Stimulated activated naive B cell treated with anti-CD40 and anti-IgM and Interleukin-4, amounts not matched to agents 10 μg/mL and 1 μg/mL and 100 μg/mL, for 72 hours (primary cell): ENCODE results near the gene XPR1.

ENCODE experiments used
- ATAC-seq, 2 donors: fragments of 150-1000 bp; cut with Tn5 transposase; replicated peaks; 2 replicates each; pipeline ENCODE4 v1.10.0; 2021; ENCODE audit warnings: moderate library complexity in 1 of 2
- DNase-seq: peaks from one replicate; pipeline ENCODE4 v3.0.0; 2021
- H3K27ac Mint-ChIP-seq: one replicate; pipeline ENCODE4 v1.8.0; 2022; ENCODE audit warnings: mild to moderate bottlenecking, mixed read lengths
- H3K27me3 Mint-ChIP-seq, 2 donors: one replicate each; pipeline ENCODE4 v1.8.0; 2022; ENCODE audit warnings: mixed read lengths in 2 of 2
- H3K36me3 Mint-ChIP-seq, 2 donors: one replicate each; pipeline ENCODE4 v1.8.0; 2022; ENCODE audit warnings: mixed read lengths in 2 of 2, mild to moderate bottlenecking in 1 of 2
- H3K4me1 Mint-ChIP-seq, 2 donors: one replicate each; pipeline ENCODE4 v1.8.0; 2022; ENCODE audit warnings: mixed read lengths in 2 of 2, mild to moderate bottlenecking in 1 of 2
- H3K4me3 Mint-ChIP-seq, 2 donors: one replicate each; pipeline ENCODE4 v1.8.0; 2022; ENCODE audit warnings: mild to moderate bottlenecking in 2 of 2, mixed read lengths in 2 of 2, moderate library complexity in 1 of 2
- H3K9me3 Mint-ChIP-seq, 2 donors: one replicate each; pipeline ENCODE4 v1.8.0; 2022; ENCODE audit warnings: mixed read lengths in 2 of 2, mild to moderate bottlenecking in 1 of 2

The XPR1 gene

DNA sequence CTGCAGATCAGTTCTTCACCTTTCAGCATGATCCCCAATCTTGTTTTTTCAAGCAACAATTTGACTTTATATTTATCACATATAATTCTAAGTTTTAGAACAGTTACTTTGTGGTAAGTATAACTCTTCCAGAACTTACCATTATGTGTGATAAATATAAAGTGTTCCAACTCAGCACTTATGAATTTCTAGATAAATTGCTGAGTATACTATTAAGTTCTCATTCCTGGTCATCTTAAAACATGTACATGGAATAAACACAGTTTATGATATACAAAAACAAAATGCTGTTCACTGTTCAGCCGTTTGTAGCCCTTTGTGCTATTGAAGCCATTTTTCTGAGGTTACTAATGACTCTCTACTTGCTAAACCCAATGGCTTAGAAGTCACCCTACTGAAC, 5.1 kb upstream of the XPR1 start:
- Mint-ChIP-seq H3K27ac (no peak overlapping the region), H3K36me3 (no peaks in the 10 kb centered on the region), H3K9me3 (no peaks in the 10 kb centered on the region), H3K4me3 (no peak overlapping the region), H3K4me1 (peaks cover 4 to 10% of the 10 kb centered on the region in 2 donors), H3K27me3 (peaks cover 15 to 25% of the 10 kb centered on the region in 2 donors)
- ATAC-seq (no peak), DNase-seq (no peak)

DNA sequence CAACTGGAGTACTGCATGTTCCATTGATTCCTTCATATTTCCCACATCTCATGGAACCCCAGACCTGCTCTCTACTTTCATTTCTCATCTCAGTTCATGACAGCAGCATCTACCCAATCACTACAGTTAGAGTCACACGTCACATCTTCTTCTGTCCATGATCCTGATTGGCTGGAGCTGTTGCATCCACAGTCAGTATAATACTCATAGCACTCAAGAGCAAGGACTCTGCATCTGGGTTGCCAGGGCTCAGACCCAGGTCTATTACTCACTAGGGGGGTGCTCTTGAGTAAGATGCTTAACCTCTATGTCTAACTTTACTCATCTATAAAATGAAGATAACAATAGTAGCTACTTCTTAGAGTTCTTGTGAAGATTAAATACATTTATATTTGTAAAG, 4.4 kb upstream of the XPR1 start:
- no peaks in the 10 kb centered on the region for H3K9me3 Mint-ChIP-seq

DNA sequence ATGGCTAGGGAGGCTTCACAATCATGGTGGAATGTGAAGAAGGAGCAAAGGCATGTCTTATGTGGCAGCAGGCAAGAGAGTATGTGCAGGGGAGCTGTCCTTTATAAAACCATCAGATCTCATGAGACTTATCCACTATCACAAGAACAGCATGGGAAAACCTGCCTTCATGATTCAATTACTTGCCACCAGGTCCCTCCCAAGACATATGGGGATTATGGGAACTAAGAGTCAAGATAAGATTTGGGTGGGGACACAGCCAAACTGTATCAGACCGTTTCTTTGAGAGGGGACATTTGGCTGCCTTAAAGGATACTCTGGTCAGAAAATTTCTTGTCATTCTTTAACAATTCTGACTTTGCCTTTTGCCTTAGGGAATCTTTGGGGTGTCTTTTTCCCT, 3.2 kb upstream of the XPR1 start:
- no peak overlapping the region for H3K27ac Mint-ChIP-seq
- ATAC-seq (no peak), DNase-seq (no peak)
- no peaks in the 10 kb centered on the region for H3K36me3 Mint-ChIP-seq
- no peaks in the 10 kb centered on the region for H3K9me3 Mint-ChIP-seq
- H3K4me1 Mint-ChIP-seq: peaks cover 4 to 10% of the 10 kb centered on the region in 2 donors
- H3K4me3 Mint-ChIP-seq: no peak overlapping the region
- peaks cover 15 to 25% of the 10 kb centered on the region in 2 donors for H3K27me3 Mint-ChIP-seq

More for the DNA sequence above, 4.4 kb upstream of the XPR1 start:
- Mint-ChIP-seq H3K4me1 (peaks cover 4 to 10% of the 10 kb centered on the region in 2 donors), H3K36me3 (no peaks in the 10 kb centered on the region), H3K27ac (no peak overlapping the region), H3K4me3 (no peak overlapping the region), H3K27me3 (peaks cover 15 to 25% of the 10 kb centered on the region in 2 donors)
- ATAC-seq (no peak), DNase-seq (no peak)

DNA sequence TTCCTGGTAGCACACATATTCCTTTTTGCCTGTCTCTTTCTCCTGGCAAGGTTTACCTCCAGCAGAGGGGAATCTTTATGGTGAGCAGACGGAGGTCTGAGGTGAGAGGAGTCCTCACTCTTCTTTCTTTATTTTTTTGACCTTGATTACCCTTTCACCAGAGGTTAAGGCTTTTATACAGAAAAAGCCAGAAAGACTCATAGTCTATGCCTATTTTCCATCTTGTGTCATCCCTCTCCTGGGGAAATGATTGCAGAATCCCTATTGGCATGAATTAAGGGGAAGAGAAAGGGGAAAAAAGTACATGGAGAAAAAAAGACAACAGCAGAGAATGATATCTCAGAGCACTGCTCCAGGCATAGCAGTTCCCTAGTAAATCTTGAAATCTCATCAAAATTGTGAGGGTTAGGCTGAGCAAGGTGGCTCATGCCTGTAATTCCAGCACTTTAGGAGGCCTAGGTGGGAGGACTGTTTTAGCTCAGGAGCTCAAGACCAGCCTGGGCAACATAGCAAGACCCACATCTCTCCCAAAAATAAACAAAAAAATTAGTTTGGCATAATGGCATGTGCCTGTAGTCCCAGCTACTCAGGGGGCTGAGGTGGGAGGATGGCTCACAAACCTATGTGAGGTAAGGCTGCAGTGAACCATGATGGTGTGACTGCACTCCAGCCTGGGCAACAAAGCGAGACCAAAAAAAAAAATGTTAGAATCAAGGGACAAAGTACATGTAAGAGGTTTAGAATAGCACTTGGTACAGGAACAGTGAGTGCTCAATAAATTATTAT, 1.2 kb upstream of the XPR1 start:
- no peak overlapping the region for H3K4me3 Mint-ChIP-seq

DNA sequence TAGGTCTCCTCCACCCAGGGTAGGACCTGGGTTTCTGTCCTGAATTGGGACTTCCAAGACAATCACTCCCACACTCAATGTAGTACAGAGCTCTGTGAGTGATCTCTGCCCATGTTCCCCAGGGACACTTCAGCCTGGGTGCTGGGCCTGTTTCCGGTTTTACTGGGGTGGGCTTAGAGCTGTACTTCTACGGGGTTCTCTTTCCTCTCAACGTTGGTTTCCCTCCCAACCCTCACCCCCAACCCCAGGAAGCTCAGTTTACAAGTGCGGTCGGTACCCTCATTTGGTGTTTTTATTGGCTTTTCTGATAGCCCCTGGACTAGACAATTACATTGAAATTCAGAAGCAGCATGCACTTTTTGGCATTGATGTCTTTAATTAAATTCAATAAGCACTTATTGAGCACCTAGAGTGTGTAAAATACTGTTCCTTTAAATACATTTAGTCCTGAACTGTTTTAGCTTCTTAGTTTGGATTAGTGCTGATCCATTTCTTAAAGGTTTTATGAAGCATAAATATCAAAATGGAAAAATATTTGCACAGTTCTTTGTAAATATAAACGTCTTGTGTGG, 542 bp upstream of the XPR1 start:
- Mint-ChIP-seq H3K4me3 (no peak overlapping the region), H3K27me3 (peaks cover 4 to 11% of the 10 kb centered on the region in 2 donors), H3K36me3 (no peaks in the 10 kb centered on the region), H3K27ac (peak overlapping the region; percentile 62), H3K4me1 (peaks cover 4 to 12% of the 10 kb centered on the region in 2 donors), H3K9me3 (no peaks in the 10 kb centered on the region)
- ATAC-seq (peak in 1 of 2 donors; percentile 19), DNase-seq (peak; percentile 23)

More for the DNA sequence above, 1.2 kb upstream of the XPR1 start:
- no peaks in the 10 kb centered on the region for H3K36me3 Mint-ChIP-seq
- ATAC-seq (no peak), DNase-seq (no peak)
- peaks cover 7 to 18% of the 10 kb centered on the region in 2 donors for H3K27me3 Mint-ChIP-seq
- H3K4me1 Mint-ChIP-seq: peaks cover 4 to 10% of the 10 kb centered on the region in 2 donors
- peak overlapping the region; percentile 79 for H3K27ac Mint-ChIP-seq
- no peaks in the 10 kb centered on the region for H3K9me3 Mint-ChIP-seq

DNA sequence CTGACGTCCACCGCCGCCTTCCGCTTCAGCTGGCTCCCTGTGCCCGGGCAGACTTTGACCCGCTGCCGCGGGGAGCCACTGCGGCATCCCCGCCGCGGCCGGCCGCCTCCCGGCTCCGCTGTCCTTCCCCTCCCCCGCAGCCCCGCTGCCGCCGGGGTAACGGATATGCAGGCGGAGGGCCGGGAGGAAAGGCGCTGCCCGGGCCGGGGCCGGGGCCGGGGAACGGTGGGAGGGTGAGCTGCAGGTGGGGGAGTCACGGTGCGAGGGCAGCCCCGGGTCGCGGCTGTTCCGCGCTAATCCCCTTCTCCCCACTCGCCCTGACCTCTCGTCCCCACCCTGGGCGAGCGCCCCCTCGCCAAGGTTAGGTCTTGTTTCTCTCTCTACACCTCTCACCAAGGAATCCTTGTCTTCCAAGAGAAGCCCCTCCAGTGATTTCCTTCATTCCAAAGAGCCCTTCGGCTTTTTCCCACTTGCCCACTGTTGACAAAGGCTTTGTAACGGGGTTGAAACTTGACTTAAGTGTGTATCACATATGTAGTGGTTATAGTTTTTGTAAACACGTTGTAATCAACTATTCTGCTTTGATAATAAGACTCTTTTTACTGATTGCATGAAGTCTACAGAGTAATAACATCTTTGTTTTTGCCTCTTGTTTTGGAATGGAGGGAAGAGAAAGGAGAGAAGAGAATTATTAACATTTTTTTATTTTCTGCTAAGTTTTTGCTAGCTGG, 669 bp downstream of the XPR1 start:
- DNase-seq: no peak
- Mint-ChIP-seq H3K9me3 (no peaks in the 10 kb centered on the region), H3K4me3 (no peak overlapping the region), H3K27ac (no peak overlapping the region), H3K27me3 (peaks cover 0 to 1% of the 10 kb centered on the region in 2 donors), H3K4me1 (peaks cover 7 to 18% of the 10 kb centered on the region in 2 donors), H3K36me3 (peaks cover 0 to 3% of the 10 kb centered on the region in 2 donors)
- ATAC-seq: peak; percentile 44 to 52

DNA sequence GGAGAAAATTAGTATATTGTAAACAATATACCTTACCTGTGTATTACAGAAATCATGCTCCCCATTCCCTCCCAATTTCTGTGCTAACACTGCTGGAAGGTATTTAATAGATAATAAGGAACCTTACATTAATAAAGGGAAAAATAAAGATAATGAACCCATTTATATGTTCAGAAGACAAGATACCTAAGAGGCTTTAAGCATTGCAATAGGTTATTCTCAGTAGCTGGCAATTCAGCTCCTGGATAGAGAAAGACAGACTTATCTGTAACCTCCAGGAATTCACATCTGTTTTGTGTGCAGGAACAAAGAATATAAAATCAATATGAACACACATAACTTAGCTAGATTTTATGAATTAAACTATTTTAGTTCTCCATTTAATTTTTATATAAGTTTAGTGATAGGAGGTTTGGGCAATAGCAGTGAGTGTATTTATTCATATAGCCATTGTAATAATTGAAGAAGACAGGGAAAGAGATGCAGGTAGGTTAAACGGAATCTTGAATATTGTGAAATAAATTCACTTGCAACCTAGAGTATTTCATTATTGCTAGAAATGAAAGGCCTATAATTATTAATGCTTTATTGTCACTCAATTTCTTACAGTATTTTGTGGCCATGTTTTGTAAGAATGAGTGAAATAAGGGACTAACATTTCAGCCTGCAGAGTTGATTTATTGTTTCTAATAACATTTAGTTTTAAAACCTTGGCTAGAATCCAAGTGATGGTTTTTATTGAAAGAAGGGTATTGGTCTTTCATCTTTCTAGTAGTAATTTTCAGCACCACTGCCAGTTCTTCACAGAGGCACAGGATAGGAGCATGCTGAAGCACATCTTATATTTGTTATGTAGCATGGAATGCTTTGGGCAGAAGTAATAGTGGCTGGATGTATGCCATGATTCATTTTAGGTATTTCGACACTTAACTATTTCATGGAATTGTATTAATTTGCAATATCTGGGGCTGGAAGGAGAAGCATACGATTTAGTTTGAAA, 1.5 kb downstream of the XPR1 start:
- H3K36me3 Mint-ChIP-seq: peaks cover 0 to 3% of the 10 kb centered on the region in 2 donors
- no peaks in the 10 kb centered on the region for H3K9me3 Mint-ChIP-seq
- no peak overlapping the region for H3K27ac Mint-ChIP-seq
- H3K4me1 Mint-ChIP-seq: peaks cover 7 to 18% of the 10 kb centered on the region in 2 donors
- ATAC-seq (no peak), DNase-seq (no peak)
- no peak overlapping the region for H3K4me3 Mint-ChIP-seq
- H3K27me3 Mint-ChIP-seq: no peaks in the 10 kb centered on the region

DNA sequence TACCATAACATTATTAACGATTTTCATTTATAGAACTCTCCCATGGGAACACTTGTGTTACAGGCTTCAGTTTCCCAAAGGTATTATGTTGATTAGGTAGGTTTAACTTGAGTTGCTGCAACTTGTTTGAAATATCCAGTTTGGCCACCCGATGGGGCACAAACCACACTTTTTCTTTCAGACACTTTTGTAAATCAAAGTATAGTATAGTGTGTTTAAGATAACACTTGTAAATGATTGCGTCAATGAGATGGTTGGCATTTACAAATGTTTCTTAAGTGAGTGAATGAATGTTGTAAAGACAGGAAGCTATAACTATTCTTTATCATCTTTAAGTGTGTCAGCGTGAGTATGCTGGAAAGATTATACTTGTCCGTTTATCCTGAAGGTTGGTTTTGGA, 4.3 kb downstream of the XPR1 start:
- Mint-ChIP-seq H3K9me3 (no peaks in the 10 kb centered on the region), H3K27ac (no peak overlapping the region), H3K27me3 (no peaks in the 10 kb centered on the region), H3K36me3 (peaks cover 6 to 7% of the 10 kb centered on the region in 2 donors), H3K4me3 (no peak overlapping the region), H3K4me1 (peaks cover 4 to 23% of the 10 kb centered on the region in 2 donors)
- DNase-seq (no peak), ATAC-seq (no peak)

DNA sequence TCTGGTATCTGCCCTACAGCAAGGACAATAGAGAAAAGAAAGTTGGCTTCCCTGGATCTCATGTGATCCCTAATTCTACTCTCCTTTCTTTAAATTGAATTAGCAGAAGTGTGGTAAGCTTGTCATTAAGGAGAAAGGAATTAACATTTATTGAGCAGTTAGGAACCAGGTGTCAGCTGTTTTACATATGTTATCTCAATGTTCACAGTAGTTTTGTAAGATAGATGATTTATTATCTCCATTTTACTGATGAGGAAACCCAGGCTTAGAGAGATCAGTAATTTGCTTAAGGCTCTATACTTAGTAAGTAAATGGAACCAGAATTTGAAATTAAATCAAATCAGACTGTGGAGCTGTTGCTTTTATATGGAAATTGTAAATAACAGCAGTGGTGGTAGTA, 8.0 kb downstream of the XPR1 start:
- Mint-ChIP-seq H3K27me3 (no peaks in the 10 kb centered on the region), H3K4me1 (peaks cover 6 to 23% of the 10 kb centered on the region in 2 donors), H3K36me3 (peaks cover 11 to 12% of the 10 kb centered on the region in 2 donors), H3K27ac (no peak overlapping the region), H3K9me3 (no peaks in the 10 kb centered on the region), H3K4me3 (no peak overlapping the region)
- DNase-seq (no peak), ATAC-seq (no peak)

DNA sequence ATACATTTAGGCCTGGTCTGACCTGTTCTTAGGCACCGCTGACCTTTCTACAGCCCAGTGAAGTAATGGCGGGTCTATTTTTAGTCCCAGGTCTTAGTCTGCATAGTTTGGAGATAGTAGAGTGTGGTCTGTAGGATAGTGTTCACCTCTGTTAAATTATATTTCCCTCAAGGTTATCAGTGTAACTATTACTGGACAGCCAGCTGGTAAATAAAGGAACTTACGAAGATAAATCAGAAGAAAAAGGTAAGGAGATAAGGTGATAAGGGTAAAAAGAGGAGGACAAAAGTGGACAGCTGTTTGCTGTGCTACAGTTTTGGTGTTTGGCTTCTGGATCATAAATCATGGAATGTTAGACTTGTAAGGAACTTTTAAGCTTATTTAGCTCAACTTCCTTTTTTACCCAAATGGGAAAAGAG, 8.7 kb downstream of the XPR1 start:
- H3K27ac Mint-ChIP-seq: no peak overlapping the region
- H3K27me3 Mint-ChIP-seq: no peaks in the 10 kb centered on the region
- peaks cover 6 to 23% of the 10 kb centered on the region in 2 donors for H3K4me1 Mint-ChIP-seq
- ATAC-seq (no peak), DNase-seq (no peak)
- no peak overlapping the region for H3K4me3 Mint-ChIP-seq
- H3K9me3 Mint-ChIP-seq: no peaks in the 10 kb centered on the region
- H3K36me3 Mint-ChIP-seq: peaks cover 11 to 15% of the 10 kb centered on the region in 2 donors

DNA sequence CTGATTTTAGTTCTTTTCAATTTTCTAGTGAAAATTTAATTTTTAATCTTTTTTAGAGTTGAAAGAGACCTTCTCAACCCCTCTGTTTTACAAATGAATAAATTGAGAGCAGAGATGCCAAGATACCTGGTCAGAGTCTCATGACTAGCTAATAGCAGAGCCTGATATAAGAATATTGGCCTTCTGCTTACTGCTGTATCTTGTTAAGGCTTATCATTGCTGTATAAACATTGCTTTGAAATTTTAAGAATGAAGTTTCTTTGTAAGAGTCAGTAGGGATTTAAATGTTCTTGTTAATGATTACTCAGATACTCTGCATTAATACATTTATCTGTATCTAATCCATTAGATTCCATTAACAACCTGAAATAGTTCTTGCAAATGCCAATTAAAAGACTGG, 9.8 kb downstream of the XPR1 start:
- ATAC-seq (no peak), DNase-seq (no peak)
- Mint-ChIP-seq H3K4me1 (peaks cover 6 to 25% of the 10 kb centered on the region in 2 donors), H3K27me3 (no peaks in the 10 kb centered on the region), H3K36me3 (peaks cover 9 to 15% of the 10 kb centered on the region in 2 donors), H3K4me3 (no peak overlapping the region), H3K27ac (no peak overlapping the region), H3K9me3 (no peaks in the 10 kb centered on the region)

DNA sequence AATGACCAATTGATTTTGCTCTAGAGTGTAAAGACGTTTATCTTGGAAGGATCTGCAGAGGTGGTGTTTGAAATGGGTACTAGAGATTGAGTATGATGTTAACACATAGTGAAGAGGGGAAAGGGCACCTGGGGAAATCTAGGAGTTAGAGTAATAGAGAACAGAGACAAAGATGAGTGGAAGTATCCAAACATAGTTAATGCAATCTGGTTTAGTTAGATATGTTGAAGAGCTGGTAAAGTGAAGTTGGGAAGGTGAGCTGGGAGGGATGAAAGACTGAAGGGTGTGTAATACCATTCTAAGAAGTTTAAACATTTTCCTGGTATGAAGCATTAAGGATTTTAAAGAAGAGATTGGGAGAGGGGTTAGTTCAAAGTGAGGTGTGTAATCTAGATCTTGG, 11.0 kb downstream of the XPR1 start:
- peaks cover 9 to 23% of the 10 kb centered on the region in 2 donors for H3K4me1 Mint-ChIP-seq
- no peaks in the 10 kb centered on the region for H3K9me3 Mint-ChIP-seq
- H3K4me3 Mint-ChIP-seq: no peak overlapping the region
- ATAC-seq (no peak), DNase-seq (no peak)
- H3K27ac Mint-ChIP-seq: no peak overlapping the region
- H3K36me3 Mint-ChIP-seq: peaks cover 9 to 15% of the 10 kb centered on the region in 2 donors
- no peaks in the 10 kb centered on the region for H3K27me3 Mint-ChIP-seq

DNA sequence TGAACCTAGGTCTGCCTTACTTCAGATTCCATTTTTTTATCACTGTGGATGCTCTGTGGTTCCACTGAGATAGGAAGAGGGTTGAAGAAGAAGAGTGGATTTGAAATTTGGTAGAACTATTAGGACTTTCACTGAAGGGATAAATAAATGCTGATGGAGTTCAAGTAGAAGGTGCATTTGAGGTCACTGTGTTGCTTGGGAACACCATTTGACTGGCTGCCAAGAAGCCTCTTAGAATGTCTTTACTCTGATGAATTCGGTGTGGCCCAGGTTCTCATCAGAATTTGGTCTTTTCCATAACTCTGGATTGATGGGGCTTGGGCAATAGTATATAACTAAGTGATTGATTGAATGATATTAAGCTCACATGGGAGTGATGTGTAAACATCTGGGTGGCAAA, 11.9 kb downstream of the XPR1 start:
- Mint-ChIP-seq H3K4me3 (no peak overlapping the region), H3K4me1 (peaks cover 9 to 23% of the 10 kb centered on the region in 2 donors), H3K27me3 (no peaks in the 10 kb centered on the region), H3K27ac (no peak overlapping the region), H3K9me3 (no peaks in the 10 kb centered on the region), H3K36me3 (peaks cover 9 to 15% of the 10 kb centered on the region in 2 donors)
- no peak for DNase-seq
- ATAC-seq: no peak
